A673 (cell line): ENCODE results near the gene CELF5.

ENCODE experiments used
- EZH2 ChIP-seq: fragments of 200-600 bp; sonication (generic); IDR thresholded peaks from 2 replicates; pipeline ENCODE4 v1.6.1; 2017; ENCODE audit warnings: borderline replicate concordance, low read depth, mild to moderate bottlenecking, mixed read lengths, antibody characterized with exemption, low read length; ENCODE audit not compliant: poor library complexity, severe bottlenecking
- TF ChIP-seq, protein P1 (sequence below): fragments of 300-800, 200-600 bp; sonication (generic); conservative IDR thresholded peaks from 2 replicates; pipeline ENCODE4 v1.5.1; 2017; ENCODE audit warnings: low read depth, mild to moderate bottlenecking, antibody characterized with exemption, low read length, moderate library complexity, mixed read lengths

DNA sequence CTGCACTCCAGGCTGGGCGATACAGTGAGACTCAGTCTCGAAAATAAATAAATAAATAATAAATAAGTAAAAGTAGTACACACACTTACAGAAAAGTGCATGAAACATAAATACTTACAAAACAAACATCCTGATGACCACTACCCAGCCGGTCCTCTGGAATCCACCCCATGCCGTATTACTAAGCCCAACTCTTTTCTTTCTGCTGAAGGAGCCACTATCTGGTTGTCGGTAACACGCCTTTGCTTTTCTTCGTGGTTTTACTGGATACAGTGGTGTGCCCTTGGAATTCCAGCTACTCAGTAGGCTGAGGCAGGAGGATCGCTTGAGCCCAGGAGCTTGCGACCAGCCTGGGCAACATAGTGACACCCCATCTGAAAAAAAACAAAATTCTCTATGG, 39.4 kb downstream of the CELF5 start:
- TF ChIP-seq, protein P1, sequence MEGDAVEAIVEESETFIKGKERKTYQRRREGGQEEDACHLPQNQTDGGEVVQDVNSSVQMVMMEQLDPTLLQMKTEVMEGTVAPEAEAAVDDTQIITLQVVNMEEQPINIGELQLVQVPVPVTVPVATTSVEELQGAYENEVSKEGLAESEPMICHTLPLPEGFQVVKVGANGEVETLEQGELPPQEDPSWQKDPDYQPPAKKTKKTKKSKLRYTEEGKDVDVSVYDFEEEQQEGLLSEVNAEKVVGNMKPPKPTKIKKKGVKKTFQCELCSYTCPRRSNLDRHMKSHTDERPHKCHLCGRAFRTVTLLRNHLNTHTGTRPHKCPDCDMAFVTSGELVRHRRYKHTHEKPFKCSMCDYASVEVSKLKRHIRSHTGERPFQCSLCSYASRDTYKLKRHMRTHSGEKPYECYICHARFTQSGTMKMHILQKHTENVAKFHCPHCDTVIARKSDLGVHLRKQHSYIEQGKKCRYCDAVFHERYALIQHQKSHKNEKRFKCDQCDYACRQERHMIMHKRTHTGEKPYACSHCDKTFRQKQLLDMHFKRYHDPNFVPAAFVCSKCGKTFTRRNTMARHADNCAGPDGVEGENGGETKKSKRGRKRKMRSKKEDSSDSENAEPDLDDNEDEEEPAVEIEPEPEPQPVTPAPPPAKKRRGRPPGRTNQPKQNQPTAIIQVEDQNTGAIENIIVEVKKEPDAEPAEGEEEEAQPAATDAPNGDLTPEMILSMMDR: no peak
- no peak for TF ChIP-seq EZH2
